ENCODE data around the gene ATG2B. TPM values are rescaled to one million over a fixed set of nuclear protein-coding genes. Genes with fewer than 3 reads are reported as not detected.

The ATG2B gene
- polyA plus RNA-seq, 2 of the 4 experiments (the other 2 are of a cell fraction), result 7.1 to 17.0 TPM

GRCh38 chr14:96362071-96362964, 823 bp downstream of the ATG2B start (continued):
- no peak for TF ChIP-seq PBX3 (IDR thresholded peaks at IDR 0.05)
- no peak for TF ChIP-seq POLR2A (IDR thresholded peaks at IDR 0.05; ENCODE audit: low read length)
- TF ChIP-seq HOXB13 (CRISPR knock-in tag; IDR thresholded peaks at IDR 0.05; ENCODE audit: low read depth), result no peak
- no peak for TF ChIP-seq PHF8 (IDR thresholded peaks at IDR 0.05; ENCODE audit: borderline replicate concordance, low read depth)
- peak; percentile 41; the same call in 1 of the 2 replicates for TF ChIP-seq MAX (IDR thresholded peaks at IDR 0.05)

- peaks cover 18% of the 10 kb centered on the region; the same call in 2 of the 3 replicates for H3K4me1 ChIP-seq
- CTCF ChIA-PET, result no interaction called here
- H3K9me3 ChIP-seq, result no peaks in the 10 kb centered on the region
- FAIRE-seq (no peak), DNase-seq (ENCODE audit: low read depth in 1 of 2, low spot score in 1 of 2) (no peak), ATAC-seq (no peak)
- H3K4me3 ChIP-seq, result no peak overlapping the region
- H3K27ac ChIP-seq, result no peak overlapping the region
- no peak overlapping the region for H3K4me2 ChIP-seq
- TF ChIP-seq NFE2L2 (conservative IDR thresholded peaks at IDR 0.05; ENCODE audit: low read length), result no peak
- no peak for TF ChIP-seq SMC3 (IDR thresholded peaks at IDR 0.05)
- no peak for TF ChIP-seq POLR2A (IDR thresholded peaks at IDR 0.05; ENCODE audit: low read length)
- no peak for TF ChIP-seq ZFP36 (IDR thresholded peaks at IDR 0.05; ENCODE audit: borderline replicate concordance, partially characterized antibody)
- TF ChIP-seq GATA3 (IDR thresholded peaks at IDR 0.05; ENCODE audit: borderline replicate concordance), result no peak
- POLR2A ChIA-PET, result no interaction called here
Observed at GRCh38 chr14:96359959-96360358, 3.2 kb downstream of the ATG2B start.

- CTCF ChIA-PET, result interaction anchor here (1.0 to 1.3 kb wide), 3 partner anchors 10 to 81 kb away, joined by 3 read pairs; no protein-coding TSS in a partner anchor
- no peak for FAIRE-seq
Observed at GRCh38 chr14:96357216-96357615, 5.9 kb downstream of the ATG2B start.

GRCh38 chr14:96354246-96354645, 8.9 kb downstream of the ATG2B start:
- Histone ChIP-seq H3K9me3 (no peaks in the 10 kb centered on the region), H3K27ac (no peak overlapping the region), H3K4me2 (no peak overlapping the region), H3K4me1 (no peaks in the 10 kb centered on the region), H3K4me3 (no peak overlapping the region)
- no peak for TF ChIP-seq USF2 (IDR thresholded peaks at IDR 0.05)
- CTCF ChIA-PET, result interaction anchor here (0.8 kb wide), 1 partner anchor 11 kb away, joined by 3 read pairs; no protein-coding TSS in a partner anchor
- no peak for FAIRE-seq
- DNase-seq (ENCODE audit: low read depth in 1 of 2, low spot score in 1 of 2), result no peak
- 70% methylated on average over 4 of the region's 4 CpGs for WGBS (ENCODE audit: missing lambda C conversion rate)
- ATAC-seq, result no peak
- POLR2A ChIA-PET, result no interaction called here

More at GRCh38 chr14:96357216-96357615, 5.9 kb downstream of the ATG2B start:
- Histone ChIP-seq H3K4me2 (no peak overlapping the region), H3K4me1 (peaks cover 10% of the 10 kb centered on the region; the same call in 2 of the 3 replicates), H3K27ac (no peak overlapping the region), H3K9me3 (no peaks in the 10 kb centered on the region), H3K4me3 (no peak overlapping the region)
- TF ChIP-seq EP300 (IDR thresholded peaks at IDR 0.05) (no peak), TP53 (CRISPR knock-in tag; IDR thresholded peaks at IDR 0.05) (no peak), CBX8 (IDR thresholded peaks at IDR 0.05) (no peak), HOXB5 (CRISPR knock-in tag; IDR thresholded peaks at IDR 0.05) (no peak), EHF (CRISPR knock-in tag; IDR thresholded peaks at IDR 0.05) (no peak), HEYL (CRISPR knock-in tag; IDR thresholded peaks at IDR 0.05) (no peak), KDM5A (IDR thresholded peaks at IDR 0.05) (no peak), SREBF2 (IDR thresholded peaks at IDR 0.05) (no peak), KDM1A (IDR thresholded peaks at IDR 0.05; ENCODE audit: low read depth) (no peak), ZFP36 (IDR thresholded peaks at IDR 0.05; ENCODE audit: borderline replicate concordance, partially characterized antibody) (no peak), FOXS1 (CRISPR knock-in tag; IDR thresholded peaks at IDR 0.05) (no peak), TFCP2L1 (CRISPR knock-in tag; IDR thresholded peaks at IDR 0.05) (no peak), POLR2AphosphoS2 (conservative IDR thresholded peaks at IDR 0.05; ENCODE audit: low read length) (no peak)
- WGBS (ENCODE audit: missing lambda C conversion rate), result 91% methylated on average over 3 of the region's 3 CpGs
- POLR2A ChIA-PET, result no interaction called here
- ATAC-seq, result peak in 1 of 2 experiments; percentile 58; a peak in 2 of 6 replicates
- DNase-seq (ENCODE audit: low read depth in 1 of 2, low spot score in 1 of 2), result no peak
